Small intestine (tissue), 7 donors: ENCODE measurements around the gene BOD1L1. TPM values are rescaled to one million over a fixed set of nuclear protein-coding genes. Genes with fewer than 3 reads are reported as not detected.

Source experiments
- DNase-seq, 2 donors: peaks; one replicate each; pipeline versions ENCODE4 v3.0.0 to v3.0.0-alpha.2; 2013
- FAIRE-seq: peaks from 2 replicates; lab custom pipeline; 2012; peaks lifted over from hg19 to GRCh38; lab: Jason Lieb, UNC
- H3K27ac ChIP-seq, 3 donors: one replicate each; pipeline ENCODE4 v1.5.1; 2013; ENCODE audit warnings: low read length in 2 of 3, mild to moderate bottlenecking in 2 of 3, control low read depth in 1 of 3, inconsistent platforms in 1 of 3, low read depth in 1 of 3, moderate library complexity in 1 of 3
- H3K27me3 ChIP-seq, 3 donors: one replicate each; pipeline ENCODE4 v1.6.1; 2013; ENCODE audit warnings: low read length in 3 of 3, inconsistent platforms in 1 of 3; ENCODE audit not compliant: control insufficient read depth in 3 of 3, insufficient read depth in 3 of 3
- H3K36me3 ChIP-seq, 3 donors: one replicate each; pipeline ENCODE4 v1.6.1; 2013; ENCODE audit warnings: low read length in 3 of 3, inconsistent platforms in 1 of 3, low read depth in 1 of 3, mild to moderate bottlenecking in 1 of 3, moderate library complexity in 1 of 3; ENCODE audit not compliant: control insufficient read depth in 3 of 3, insufficient read depth in 2 of 3
- H3K4me1 ChIP-seq, 3 donors: one replicate each; pipeline ENCODE4 v1.6.1; 2013; ENCODE audit warnings: low read length in 2 of 3, inconsistent platforms in 1 of 3, low read depth in 1 of 3, mild to moderate bottlenecking in 1 of 3, moderate library complexity in 1 of 3; ENCODE audit not compliant: control insufficient read depth in 3 of 3, insufficient read depth in 2 of 3
- H3K4me3 ChIP-seq, 3 donors: one replicate each; pipeline ENCODE4 v1.5.1; 2013; ENCODE audit warnings: low read length in 3 of 3, control low read depth in 1 of 3, inconsistent platforms in 1 of 3, low read depth in 1 of 3, mild to moderate bottlenecking in 1 of 3, moderate library complexity in 1 of 3
- H3K9me3 ChIP-seq, 2 donors: one replicate each; pipeline ENCODE4 v1.6.1; 2013; ENCODE audit warnings: low read depth in 1 of 2, low read length in 1 of 2; ENCODE audit not compliant: control insufficient read depth in 2 of 2, insufficient read depth in 1 of 2
- WGBS, 3 donors: extraction: QIAGEN DNeasy Blood & Tissue Kit; methylation state at CpG; one replicate each; pipeline ENCODE4 v1.1.7; 2013; 5-methylcytosine and 5-hydroxymethylcytosine counted together
- polyA plus RNA-seq, 4 donors: library from polyadenylated mRNA; stranded (reverse) in 3 of 4; unstranded in 1 of 4; fragments of 200-250 nt in 3 of 4; fragments of 120-200 nt in 1 of 4; gene quantifications; one replicate each; pipeline versions ENCODE4 v1.2.1 to v1.2.3, GENCODE V29; 2013
- donor health status: healthy with polysubstance abuse.
- donor health status: control.
- donor health status: control.
- donor health status: Bipolar disorder and iron deficiency.
- donor health status: healthy.

BOD1L1 gene
- polyA plus RNA-seq, 4 donors = 11.7 to 39.6 (median 13.6) TPM

GRCh38 chr4:13524504-13525243 is 102.9 kb downstream of the BOD1L1 start:
- no peak for DNase-seq
- Histone ChIP-seq H3K27ac (no peak overlapping the region), H3K36me3 (no peaks in the 10 kb centered on the region), H3K9me3 (peaks cover 0 to 14% of the 10 kb centered on the region in 2 donors), H3K4me1 (no peaks in the 10 kb centered on the region), H3K27me3 (peaks cover 6 to 83% (median 69%) of the 10 kb centered on the region in 3 donors), H3K4me3 (no peak overlapping the region)
- no peak for FAIRE-seq
- 15 to 34% (median 31%) methylated on average over 34 to 36 of the region's 36 CpGs for WGBS, 3 donors

- Histone ChIP-seq H3K27me3 (peaks cover 6 to 75% (median 61%) of the 10 kb centered on the region in 3 donors), H3K27ac (no peak overlapping the region), H3K9me3 (peaks cover 0 to 14% of the 10 kb centered on the region in 2 donors), H3K4me1 (no peaks in the 10 kb centered on the region), H3K36me3 (no peaks in the 10 kb centered on the region), H3K4me3 (no peak overlapping the region)
- 16 to 35% (median 32%) methylated on average over 58 to 59 of the region's 59 CpGs for WGBS, 3 donors
- FAIRE-seq (no peak), DNase-seq (no peak)
Measured at GRCh38 chr4:13523591-13524503, 103.7 kb downstream of the BOD1L1 start.

GRCh38 chr4:13523105-13523477 is 104.4 kb downstream of the BOD1L1 start:
- Histone ChIP-seq H3K4me3 (no peak overlapping the region), H3K27me3 (peaks cover 6 to 70% (median 55%) of the 10 kb centered on the region in 3 donors)
- WGBS, 3 donors = 10 to 15% (median 12%) methylated on average over 17 of the region's 17 CpGs

GRCh38 chr4:13522282-13523104 is 105.0 kb downstream of the BOD1L1 start:
- FAIRE-seq (no peak), DNase-seq (no peak)
- 4 to 6% (median 5%) methylated on average over 46 to 49 of the region's 49 CpGs for WGBS, 3 donors
- Histone ChIP-seq H3K4me1 (no peaks in the 10 kb centered on the region), H3K27me3 (peaks cover 4 to 64% (median 53%) of the 10 kb centered on the region in 3 donors), H3K9me3 (peaks cover 0 to 14% of the 10 kb centered on the region in 2 donors), H3K36me3 (no peaks in the 10 kb centered on the region), H3K27ac (no peak overlapping the region), H3K4me3 (no peak overlapping the region)

More at GRCh38 chr4:13523105-13523477, 104.4 kb downstream of the BOD1L1 start:
- Histone ChIP-seq H3K36me3 (no peaks in the 10 kb centered on the region), H3K27ac (no peak overlapping the region), H3K4me1 (no peaks in the 10 kb centered on the region), H3K9me3 (peaks cover 0 to 14% of the 10 kb centered on the region in 2 donors)
- no peak for FAIRE-seq
- no peak for DNase-seq

- DNase-seq = no peak
- no peak for FAIRE-seq
- Histone ChIP-seq H3K4me3 (no peak overlapping the region), H3K27ac (no peak overlapping the region), H3K4me1 (no peaks in the 10 kb centered on the region), H3K27me3 (peaks cover 2 to 49% (median 41%) of the 10 kb centered on the region in 3 donors), H3K36me3 (no peaks in the 10 kb centered on the region), H3K9me3 (peaks cover 0 to 14% of the 10 kb centered on the region in 2 donors)
- 42 to 49% (median 43%) methylated on average over 2 of the region's 2 CpGs for WGBS, 3 donors
Measured at GRCh38 chr4:13521047-13521446, 106.5 kb downstream of the BOD1L1 start.

Other genes with a start within 250 kb of the BOD1L1 start
- 10 to 100 TPM in 2 of 4 donors, 1 to 10 TPM in 2; 7.4 to 16.7 (median 11.0) TPM for gene RAB28, start 143.4 kb downstream of the BOD1L1 start, polyA plus RNA-seq
- under 1 TPM in 2 of 4 donors, not detected in 2; 0.24 to 0.44 TPM for gene NKX3-2, start 83.2 kb downstream of the BOD1L1 start, polyA plus RNA-seq